Vagina (tissue), 2 donors: Measurements from ENCODE around the gene RETREG1. TPM values are rescaled to one million over a fixed set of nuclear protein-coding genes. Genes with fewer than 3 reads are reported as not detected.

Experiments used
- DNase-seq, 2 donors: peaks; one replicate each; pipeline ENCODE4 v3.0.0-alpha.2; 2017; ENCODE audit errors: extremely low spot score in 2 of 2
- H3K27ac ChIP-seq: fragments of 200-600 bp; sonication (generic); one replicate; pipeline ENCODE4 v1.5.1; 2019
- H3K27me3 ChIP-seq: fragments of 200-600 bp; sonication (generic); one replicate; pipeline ENCODE4 v1.5.1; 2019
- H3K36me3 ChIP-seq, 2 donors: fragments of 200-600 bp; sonication (generic); one replicate each; pipeline ENCODE4 v1.5.1; 2017 to 2019
- H3K4me1 ChIP-seq: fragments of 200-600 bp; sonication (generic); one replicate; pipeline ENCODE4 v1.5.1; 2019
- H3K4me3 ChIP-seq, 2 donors: fragments of 200-600 bp; sonication (generic); 1 replicate in 1 of 2; 2 replicates in 1 of 2; pipeline ENCODE4 v1.5.1; 2016 to 2019
- H3K9me3 ChIP-seq: fragments of 200-600 bp; sonication (generic); one replicate; pipeline ENCODE4 v1.5.1; 2019
- POLR2A ChIP-seq, 2 donors: fragments of 450-650 bp; IDR thresholded peaks; one replicate each; pipeline ENCODE4 v1.6.1; 2017; ENCODE audit warnings: antibody characterized with exemption in 2 of 2, mild to moderate bottlenecking in 2 of 2, moderate library complexity in 2 of 2
- POLR2AphosphoS5 ChIP-seq, 2 donors: sonication (generic); formaldehyde crosslinking; IDR thresholded peaks; one replicate each; pipeline ENCODE4 v1.9.0; 2017; ENCODE audit warnings: antibody characterized with exemption in 2 of 2, mild to moderate bottlenecking in 2 of 2, low read depth in 1 of 2; ENCODE audit not compliant: insufficient read depth in 1 of 2
- intact Hi-C: fragments of 100-400 bp; cut with DNase I; formaldehyde crosslinking; loops from one replicate; pipeline ENCODE4 v1.15.1; 2023
- total RNA-seq: library from RNA; depleted of rRNA; stranded (reverse); fragments of >200 nt; gene quantifications from one replicate; pipeline ENCODE4 v1.2.3, GENCODE V29; 2016
- TF ChIP-seq, protein P1 (sequence below), 3 experiments: fragments of 450-650 bp in 2 of 3; fragments of 200-600 bp in 1 of 3; sonication (generic) in 1 of 3; IDR thresholded peaks; one replicate each; pipeline ENCODE4 v1.5.1; 2017 to 2019; ENCODE audit warnings: antibody characterized with exemption in 3 of 3, mild to moderate bottlenecking in 2 of 3, moderate library complexity in 2 of 3

Gene RETREG1
- total RNA-seq, 1 donor from 2014 or later = 27.7 TPM

DNA sequence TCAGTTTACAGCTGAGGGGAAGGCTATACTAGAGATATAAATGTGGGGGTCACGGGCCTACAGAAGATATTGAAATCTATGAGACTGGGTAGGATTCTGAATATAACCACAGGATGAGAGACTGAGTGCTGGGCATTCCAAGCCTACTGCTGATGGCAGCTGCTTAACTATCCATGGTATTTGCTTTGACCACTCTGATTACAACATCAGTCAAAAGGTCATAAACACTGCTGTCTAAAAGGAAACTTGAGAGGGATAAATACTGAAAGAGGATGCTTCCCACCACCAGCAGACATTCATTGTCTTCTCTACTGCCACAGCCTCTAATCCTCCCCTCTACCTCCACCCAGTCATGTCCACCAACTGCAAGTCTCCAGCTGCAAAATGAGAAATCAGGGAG, 155.0 kb downstream of the RETREG1 start:
- H3K9me3 ChIP-seq = no peaks in the 10 kb centered on the region
- TF ChIP-seq POLR2AphosphoS5 (IDR thresholded peaks at IDR 0.05; ENCODE audit: insufficient read depth in 1 of 2, low read depth in 1 of 2) = no peak
- TF ChIP-seq, protein P1, sequence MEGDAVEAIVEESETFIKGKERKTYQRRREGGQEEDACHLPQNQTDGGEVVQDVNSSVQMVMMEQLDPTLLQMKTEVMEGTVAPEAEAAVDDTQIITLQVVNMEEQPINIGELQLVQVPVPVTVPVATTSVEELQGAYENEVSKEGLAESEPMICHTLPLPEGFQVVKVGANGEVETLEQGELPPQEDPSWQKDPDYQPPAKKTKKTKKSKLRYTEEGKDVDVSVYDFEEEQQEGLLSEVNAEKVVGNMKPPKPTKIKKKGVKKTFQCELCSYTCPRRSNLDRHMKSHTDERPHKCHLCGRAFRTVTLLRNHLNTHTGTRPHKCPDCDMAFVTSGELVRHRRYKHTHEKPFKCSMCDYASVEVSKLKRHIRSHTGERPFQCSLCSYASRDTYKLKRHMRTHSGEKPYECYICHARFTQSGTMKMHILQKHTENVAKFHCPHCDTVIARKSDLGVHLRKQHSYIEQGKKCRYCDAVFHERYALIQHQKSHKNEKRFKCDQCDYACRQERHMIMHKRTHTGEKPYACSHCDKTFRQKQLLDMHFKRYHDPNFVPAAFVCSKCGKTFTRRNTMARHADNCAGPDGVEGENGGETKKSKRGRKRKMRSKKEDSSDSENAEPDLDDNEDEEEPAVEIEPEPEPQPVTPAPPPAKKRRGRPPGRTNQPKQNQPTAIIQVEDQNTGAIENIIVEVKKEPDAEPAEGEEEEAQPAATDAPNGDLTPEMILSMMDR (IDR thresholded peaks at IDR 0.05) = no peak
- TF ChIP-seq POLR2A (IDR thresholded peaks at IDR 0.05) = no peak
- intact Hi-C loops = no loop called here
- no peak overlapping the region for H3K27ac ChIP-seq
- peaks cover 68% of the 10 kb centered on the region for H3K4me1 ChIP-seq
- no peak overlapping the region for H3K4me3 ChIP-seq
- no peak for DNase-seq
- H3K36me3 ChIP-seq = peaks cover 0 to 54% of the 10 kb centered on the region in 2 donors
- H3K27me3 ChIP-seq = no peaks in the 10 kb centered on the region

DNA sequence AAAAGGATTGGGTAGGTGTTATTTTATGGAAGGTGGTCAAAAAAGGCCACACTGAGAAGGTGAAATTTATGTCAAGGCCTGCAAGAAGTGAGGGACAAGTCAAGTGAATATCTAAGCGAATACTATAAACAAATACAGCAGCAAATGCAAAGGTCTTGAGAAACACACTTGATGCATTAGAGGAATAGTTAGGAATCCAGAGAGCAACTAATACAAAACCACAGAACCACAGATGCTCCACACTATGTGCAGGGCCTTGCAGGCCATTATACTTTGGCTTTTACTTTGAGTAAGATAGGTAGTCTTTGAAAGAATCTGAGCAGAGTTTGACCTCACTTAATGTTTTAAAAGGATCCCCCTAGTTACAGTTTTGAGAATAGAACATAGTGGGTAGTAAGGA, 155.8 kb downstream of the RETREG1 start:
- Histone ChIP-seq H3K4me1 (peaks cover 70% of the 10 kb centered on the region), H3K9me3 (no peaks in the 10 kb centered on the region), H3K4me3 (no peak overlapping the region), H3K27me3 (no peaks in the 10 kb centered on the region), H3K27ac (no peak overlapping the region), H3K36me3 (peaks cover 0 to 57% of the 10 kb centered on the region in 2 donors)
- TF ChIP-seq POLR2AphosphoS5 (IDR thresholded peaks at IDR 0.05; ENCODE audit: insufficient read depth in 1 of 2, low read depth in 1 of 2) = no peak
- TF ChIP-seq POLR2A (IDR thresholded peaks at IDR 0.05) = no peak
- TF ChIP-seq, protein P1 (IDR thresholded peaks at IDR 0.05) = no peak
- intact Hi-C loops = no loop called here
- DNase-seq = no peak

DNA sequence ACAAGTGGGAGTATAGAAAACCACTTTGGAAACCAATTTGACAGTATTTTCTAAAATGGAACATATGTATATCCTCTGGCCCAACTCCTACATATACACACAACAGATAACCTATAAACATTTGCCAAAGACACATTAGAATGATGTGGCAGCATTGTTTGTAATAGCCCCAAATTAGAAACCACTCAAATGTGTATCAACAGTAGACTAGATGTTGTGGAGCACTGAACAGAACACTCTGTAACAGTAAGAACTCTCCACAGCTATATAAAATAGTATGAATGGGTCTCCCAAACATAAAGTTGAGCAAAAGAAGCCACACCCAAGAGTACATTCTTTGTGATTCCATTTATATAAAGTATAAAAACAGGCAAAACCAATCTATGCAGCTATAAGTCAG, 157.3 kb downstream of the RETREG1 start:
- no peak for TF ChIP-seq POLR2A (IDR thresholded peaks at IDR 0.05)
- TF ChIP-seq, protein P1 (IDR thresholded peaks at IDR 0.05) = no peak
- TF ChIP-seq POLR2AphosphoS5 (IDR thresholded peaks at IDR 0.05; ENCODE audit: insufficient read depth in 1 of 2, low read depth in 1 of 2) = no peak
- Histone ChIP-seq H3K4me1 (peaks cover 71% of the 10 kb centered on the region), H3K4me3 (no peak overlapping the region), H3K27me3 (no peaks in the 10 kb centered on the region), H3K36me3 (peaks cover 0 to 57% of the 10 kb centered on the region in 2 donors), H3K9me3 (no peaks in the 10 kb centered on the region), H3K27ac (no peak overlapping the region)
- DNase-seq = no peak
- intact Hi-C loops = no loop called here

DNA sequence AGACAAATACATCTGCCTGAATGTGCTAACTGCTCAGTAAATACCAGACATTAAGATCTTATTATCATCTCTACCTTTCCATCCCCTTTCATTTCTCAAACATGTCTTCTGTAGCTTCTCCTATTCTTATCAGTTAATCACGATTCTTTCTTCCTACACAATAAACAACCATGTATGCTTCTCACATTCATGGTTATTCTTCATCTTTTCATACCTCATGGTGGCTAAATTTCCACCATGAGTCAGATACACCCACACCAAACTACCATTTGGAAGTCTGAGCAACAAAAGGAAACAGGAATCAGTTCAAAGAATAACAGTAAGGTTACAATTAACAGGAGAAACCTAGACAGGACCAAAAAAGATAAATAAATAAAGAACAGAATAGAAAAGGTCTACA, 158.9 kb downstream of the RETREG1 start:
- DNase-seq = no peak
- H3K27ac ChIP-seq = no peak overlapping the region
- no peaks in the 10 kb centered on the region for H3K27me3 ChIP-seq
- H3K9me3 ChIP-seq = no peaks in the 10 kb centered on the region
- H3K4me1 ChIP-seq = peaks cover 55% of the 10 kb centered on the region
- intact Hi-C loops = no loop called here
- peaks cover 0 to 55% of the 10 kb centered on the region in 2 donors for H3K36me3 ChIP-seq
- H3K4me3 ChIP-seq = no peak overlapping the region
- TF ChIP-seq, protein P1 (IDR thresholded peaks at IDR 0.05) = no peak
- TF ChIP-seq POLR2A (IDR thresholded peaks at IDR 0.05) = no peak
- no peak for TF ChIP-seq POLR2AphosphoS5 (IDR thresholded peaks at IDR 0.05; ENCODE audit: insufficient read depth in 1 of 2, low read depth in 1 of 2)

DNA sequence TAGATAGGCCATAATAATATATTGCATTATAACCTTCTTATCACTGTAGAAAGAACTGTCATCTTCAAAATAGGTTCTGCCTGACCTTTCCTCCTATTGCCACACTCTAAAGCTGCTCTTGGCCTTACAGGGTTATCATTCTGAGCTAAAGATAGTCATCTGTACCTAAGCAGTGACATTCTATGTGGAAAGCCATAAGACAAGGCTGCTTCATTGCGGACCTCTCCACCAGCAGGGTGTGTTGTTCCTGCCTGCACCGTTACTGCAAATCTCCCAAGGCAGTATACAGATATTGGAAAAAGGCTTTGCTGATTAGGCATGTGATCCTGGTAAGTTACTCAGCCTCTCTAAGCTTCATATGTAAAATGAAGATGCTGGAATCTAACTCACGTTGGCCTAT, 159.3 kb downstream of the RETREG1 start:
- Histone ChIP-seq H3K27me3 (no peaks in the 10 kb centered on the region), H3K9me3 (no peaks in the 10 kb centered on the region), H3K4me1 (peaks cover 51% of the 10 kb centered on the region), H3K4me3 (no peak overlapping the region), H3K36me3 (peaks cover 0 to 55% of the 10 kb centered on the region in 2 donors), H3K27ac (no peak overlapping the region)
- TF ChIP-seq, protein P1 (IDR thresholded peaks at IDR 0.05) = no peak
- TF ChIP-seq POLR2AphosphoS5 (IDR thresholded peaks at IDR 0.05; ENCODE audit: insufficient read depth in 1 of 2, low read depth in 1 of 2) (no peak), POLR2A (IDR thresholded peaks at IDR 0.05) (no peak)
- intact Hi-C loops = no loop called here
- DNase-seq = no peak
